ENCODE results near the gene SHISA7. TPM values are rescaled to one million over a fixed set of nuclear protein-coding genes. Genes with fewer than 3 reads are reported as not detected.

Gene SHISA7
- total and polyA plus RNA-seq, 2 experiments from 2014 or later, result not detected

GRCh38 chr19:55487924-55488687, 45.0 kb upstream of the SHISA7 start, which contains the start of gene SSC5D:
Gene SSC5D, plus strand, starts transcription at chr19:55488436. Its CDS starts 154 bp downstream, at chr19:55488590.
- no peaks in the 10 kb centered on the region for H3K27me3 ChIP-seq (replicated peaks; ENCODE audit: insufficient read depth)
- peak; percentile 70 for DNase-seq
- WGBS, 2 experiments (ENCODE audit: low coverage in 1 of 2, low lambda C conversion rate in 2 of 2, missing lambda C conversion rate in 2 of 2), result 3% methylated on average over 9 to 21 of the region's 21 CpGs
- peaks cover 28% of the 10 kb centered on the region for H3K4me1 ChIP-seq (ENCODE audit: insufficient read depth)
- in situ Hi-C loops (cut with MboI), result no loop called here
- peak within 1 kb of the TSS; percentile 93 for H3K4me2 ChIP-seq (ENCODE audit: unreplicated experiment)
- TF ChIP-seq EZH2 (IDR thresholded peaks at IDR 0.05; ENCODE audit: insufficient read depth, poor library complexity, severe bottlenecking) (no peak), EZH2phosphoT487 (IDR thresholded peaks at IDR 0.05; ENCODE audit: insufficient read depth, low read depth) (no peak)
- H3K9ac ChIP-seq, result peak within 1 kb of the TSS; percentile 86
- H3K9me2 ChIP-seq (ENCODE audit: insufficient read depth), result no peaks in the 10 kb centered on the region
- peak within 1 kb of the TSS; percentile 53 for H2AFZ ChIP-seq
- peaks cover 12% of the 10 kb centered on the region for H3F3A ChIP-seq (ENCODE audit: insufficient read depth)
- H3K27ac ChIP-seq, result peak within 1 kb of the TSS; percentile 97
- no peaks in the 10 kb centered on the region for H4K20me1 ChIP-seq (ENCODE audit: insufficient read depth)
- H3K4me3 ChIP-seq, result peak within 1 kb of the TSS; percentile 80
- no peaks in the 10 kb centered on the region for H3K9me3 ChIP-seq (ENCODE audit: low read depth)
- H3K36me3 ChIP-seq (ENCODE audit: low read depth), result no peaks in the 10 kb centered on the region
- peaks cover 9% of the 10 kb centered on the region; the same call in 1 of the 2 replicates for H3K79me2 ChIP-seq (ENCODE audit: insufficient read depth)

GRCh38 chr19:55486971-55487923, 44.1 kb upstream of the SHISA7 start:
- peaks cover 12% of the 10 kb centered on the region for H3F3A ChIP-seq (ENCODE audit: insufficient read depth)
- peak overlapping the region; percentile 80 for H3K4me3 ChIP-seq
- no peaks in the 10 kb centered on the region for H3K36me3 ChIP-seq (ENCODE audit: low read depth)
- 1 to 4% methylated on average over 26 to 27 of the region's 27 CpGs for WGBS, 2 experiments (ENCODE audit: low coverage in 1 of 2, low lambda C conversion rate in 2 of 2, missing lambda C conversion rate in 2 of 2)
- DNase-seq, result peak; percentile 97
- H3K9ac ChIP-seq, result peak overlapping the region; percentile 86
- H4K20me1 ChIP-seq (ENCODE audit: insufficient read depth), result no peaks in the 10 kb centered on the region
- no peaks in the 10 kb centered on the region for H3K27me3 ChIP-seq (replicated peaks; ENCODE audit: insufficient read depth)
- H3K4me2 ChIP-seq (ENCODE audit: unreplicated experiment), result peak overlapping the region; percentile 93
- in situ Hi-C loops (cut with MboI), result no loop called here
- H3K9me2 ChIP-seq (ENCODE audit: insufficient read depth), result no peaks in the 10 kb centered on the region
- peak overlapping the region; percentile 34 for H2AFZ ChIP-seq
- H3K79me2 ChIP-seq (ENCODE audit: insufficient read depth), result peaks cover 9% of the 10 kb centered on the region; the same call in 1 of the 2 replicates
- H3K27ac ChIP-seq, result peak overlapping the region; percentile 97
- TF ChIP-seq EZH2phosphoT487 (IDR thresholded peaks at IDR 0.05; ENCODE audit: insufficient read depth, low read depth) (no peak), EZH2 (IDR thresholded peaks at IDR 0.05; ENCODE audit: insufficient read depth, poor library complexity, severe bottlenecking) (no peak)
- peaks cover 24% of the 10 kb centered on the region for H3K4me1 ChIP-seq (ENCODE audit: insufficient read depth)
- no peaks in the 10 kb centered on the region for H3K9me3 ChIP-seq (ENCODE audit: low read depth)

- no peak for TF ChIP-seq EZH2 (IDR thresholded peaks at IDR 0.05; ENCODE audit: insufficient read depth, poor library complexity, severe bottlenecking)
- TF ChIP-seq EZH2phosphoT487 (IDR thresholded peaks at IDR 0.05; ENCODE audit: insufficient read depth, low read depth), result no peak
- Histone ChIP-seq H3K9me3 (ENCODE audit: low read depth) (no peaks in the 10 kb centered on the region), H3F3A (ENCODE audit: insufficient read depth) (peaks cover 12% of the 10 kb centered on the region), H3K27me3 (replicated peaks; ENCODE audit: insufficient read depth) (no peaks in the 10 kb centered on the region), H3K79me2 (ENCODE audit: insufficient read depth) (peaks cover 9% of the 10 kb centered on the region; the same call in 1 of the 2 replicates), H4K20me1 (ENCODE audit: insufficient read depth) (no peaks in the 10 kb centered on the region), H3K27ac (peak overlapping the region; percentile 97), H3K9me2 (ENCODE audit: insufficient read depth) (no peaks in the 10 kb centered on the region), H3K4me1 (ENCODE audit: insufficient read depth) (peaks cover 24% of the 10 kb centered on the region), H3K4me2 (ENCODE audit: unreplicated experiment) (peak overlapping the region; percentile 93), H3K4me3 (peak overlapping the region; percentile 80), H3K36me3 (ENCODE audit: low read depth) (no peaks in the 10 kb centered on the region), H3K9ac (peak overlapping the region; percentile 86), H2AFZ (no peak overlapping the region)
- in situ Hi-C loops (cut with MboI), result no loop called here
- WGBS, 2 experiments (ENCODE audit: low coverage in 1 of 2, low lambda C conversion rate in 2 of 2, missing lambda C conversion rate in 2 of 2), result 40 to 41% methylated on average over 29 to 45 of the region's 53 CpGs
- DNase-seq, result peak; percentile 81
These were observed 43.2 kb upstream of the SHISA7 start for GRCh38 chr19:55486043-55486970.
